ENCODE measurements around the gene VWA7.

Gene VWA7

DNA sequence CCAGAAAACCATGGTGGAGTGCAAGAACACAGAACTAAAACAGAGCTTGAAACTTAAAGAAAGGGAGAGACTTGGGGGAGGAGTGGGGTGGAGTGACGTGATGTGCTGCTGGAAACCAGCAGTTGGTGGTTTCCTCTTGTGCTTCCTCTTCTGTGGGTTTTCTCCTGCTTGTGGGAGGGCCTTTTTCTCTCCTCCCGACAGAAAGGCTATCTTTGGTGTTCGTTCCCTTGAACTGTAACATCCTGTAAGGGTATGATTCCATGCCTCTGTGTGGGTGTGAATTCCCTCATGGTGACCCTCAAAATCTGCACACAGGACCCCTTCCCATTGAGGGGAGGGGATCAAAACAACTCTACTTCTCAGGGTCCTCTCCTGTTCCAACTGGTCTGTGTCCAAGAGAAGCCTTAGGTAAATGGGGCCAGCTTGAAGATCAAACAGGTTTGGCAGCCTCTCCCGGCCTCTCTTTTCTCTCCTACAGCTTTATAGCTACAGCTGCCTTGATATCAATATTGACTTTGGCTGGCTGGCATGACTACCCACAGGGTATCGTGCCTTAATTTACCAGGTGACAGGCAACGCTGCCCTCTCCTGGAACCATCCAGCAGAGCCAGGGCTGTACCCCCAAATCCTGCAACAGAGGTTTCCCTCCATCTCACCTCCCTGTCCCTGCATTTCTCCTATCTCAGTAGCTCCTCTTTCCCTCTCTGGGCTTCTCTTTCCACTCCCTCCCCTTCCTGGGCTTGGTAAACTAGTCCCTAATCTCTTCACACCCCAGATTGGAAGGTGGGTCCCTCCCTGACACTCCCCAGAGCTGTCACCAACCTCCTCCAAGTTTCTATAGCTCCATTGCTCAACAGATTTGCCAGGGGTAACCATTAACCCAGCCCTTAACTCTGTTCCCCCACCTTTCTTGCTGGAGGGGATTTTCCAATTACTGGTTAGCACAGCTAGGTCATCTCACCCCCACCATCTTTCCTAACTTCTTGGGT, 38.8 kb downstream of the VWA7 start:
- H3K36me3 ChIP-seq (ENCODE audit: insufficient read depth, low read length): peaks cover 21% of the 10 kb centered on the region
- H3K4me3 ChIP-seq (ENCODE audit: low read length): peak overlapping the region; percentile 51
- peak overlapping the region; percentile 75 for H3K9ac ChIP-seq (ENCODE audit: low read depth, low read length)
- H3K4me1 ChIP-seq (ENCODE audit: control insufficient read depth, insufficient read depth, low read length): peaks cover 40% of the 10 kb centered on the region
- H3K4me2 ChIP-seq (ENCODE audit: low read length): peak overlapping the region; percentile 78
- H3K27me3 ChIP-seq (ENCODE audit: control insufficient read depth, insufficient read depth, low read length): no peaks in the 10 kb centered on the region
- H3K9me3 ChIP-seq (replicated peaks; ENCODE audit: low read length): no peaks in the 10 kb centered on the region

DNA sequence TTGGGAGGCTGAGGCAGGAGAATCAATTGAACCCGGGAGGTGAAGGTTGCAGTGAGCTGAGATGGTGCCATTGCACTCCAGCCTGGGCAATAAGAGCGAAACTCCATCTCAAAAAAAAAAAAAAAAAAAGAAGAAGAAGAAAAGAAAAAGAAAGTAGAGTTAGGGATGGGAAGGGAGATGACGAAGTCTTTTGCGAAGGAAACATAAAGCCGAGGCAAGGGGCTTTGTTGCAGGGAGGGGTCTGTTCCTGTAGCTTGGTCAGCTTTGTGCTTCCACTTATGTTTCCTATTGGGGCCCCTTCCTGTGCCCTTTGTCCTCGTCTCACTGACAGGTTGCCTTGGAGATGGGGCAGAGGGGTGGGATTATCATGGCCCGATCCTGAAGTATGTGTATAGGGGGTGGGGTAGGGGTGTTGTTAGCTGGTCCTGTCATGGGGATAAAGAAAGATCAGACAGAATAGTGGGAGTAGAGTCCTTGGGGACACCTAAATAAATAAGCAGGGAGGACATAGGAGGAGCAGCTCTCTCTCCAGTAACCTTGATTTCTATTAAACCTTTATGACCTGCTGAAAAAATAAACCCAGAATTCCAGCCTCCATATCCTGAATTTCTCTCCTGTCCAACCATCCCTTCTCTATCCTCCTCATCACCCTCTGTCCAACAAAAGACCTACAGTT, 39.7 kb downstream of the VWA7 start:
- Histone ChIP-seq H3K36me3 (ENCODE audit: insufficient read depth, low read length) (peaks cover 24% of the 10 kb centered on the region), H3K4me1 (ENCODE audit: control insufficient read depth, insufficient read depth, low read length) (peaks cover 42% of the 10 kb centered on the region), H3K9me3 (replicated peaks; ENCODE audit: low read length) (no peaks in the 10 kb centered on the region), H3K4me3 (ENCODE audit: low read length) (peak overlapping the region; percentile 51), H3K27me3 (ENCODE audit: control insufficient read depth, insufficient read depth, low read length) (no peaks in the 10 kb centered on the region), H3K9ac (ENCODE audit: low read depth, low read length) (peak overlapping the region; percentile 75), H3K4me2 (ENCODE audit: low read length) (peak overlapping the region; percentile 78)

DNA sequence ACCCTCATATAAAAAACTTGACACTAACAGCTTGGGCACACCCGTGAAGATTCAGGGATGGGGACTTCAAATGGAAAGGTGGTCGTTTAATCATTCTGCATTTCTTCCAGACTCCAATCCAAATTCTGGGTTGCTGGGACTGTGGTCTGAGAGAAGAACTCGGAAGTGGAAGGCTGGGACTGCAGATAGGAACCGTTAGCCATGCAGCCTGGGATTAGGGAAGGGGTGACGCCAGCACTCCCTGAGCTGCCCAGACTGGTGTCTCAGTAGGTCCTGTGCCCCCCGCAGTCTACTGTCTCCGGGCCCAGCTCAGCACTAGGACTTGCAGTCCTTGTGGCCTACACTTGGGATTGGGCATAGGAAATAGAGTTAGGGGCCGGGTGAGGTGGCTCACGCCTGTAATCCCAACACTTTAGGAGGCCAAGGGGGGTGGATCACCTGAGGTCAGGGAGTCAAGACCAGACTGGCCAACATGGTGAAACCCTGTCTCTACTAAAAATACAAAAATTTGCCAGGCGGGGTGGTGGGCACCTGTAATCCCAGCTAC, 40.3 kb downstream of the VWA7 start:
- peaks cover 27% of the 10 kb centered on the region for H3K36me3 ChIP-seq (ENCODE audit: insufficient read depth, low read length)
- peak overlapping the region; percentile 86 for H3K4me3 ChIP-seq (ENCODE audit: low read length)
- no peaks in the 10 kb centered on the region for H3K27me3 ChIP-seq (ENCODE audit: control insufficient read depth, insufficient read depth, low read length)
- H3K9ac ChIP-seq (ENCODE audit: low read depth, low read length): peak overlapping the region; percentile 96
- peak overlapping the region; percentile 92 for H3K4me2 ChIP-seq (ENCODE audit: low read length)
- H3K4me1 ChIP-seq (ENCODE audit: control insufficient read depth, insufficient read depth, low read length): peaks cover 42% of the 10 kb centered on the region
- no peaks in the 10 kb centered on the region for H3K9me3 ChIP-seq (replicated peaks; ENCODE audit: low read length)

DNA sequence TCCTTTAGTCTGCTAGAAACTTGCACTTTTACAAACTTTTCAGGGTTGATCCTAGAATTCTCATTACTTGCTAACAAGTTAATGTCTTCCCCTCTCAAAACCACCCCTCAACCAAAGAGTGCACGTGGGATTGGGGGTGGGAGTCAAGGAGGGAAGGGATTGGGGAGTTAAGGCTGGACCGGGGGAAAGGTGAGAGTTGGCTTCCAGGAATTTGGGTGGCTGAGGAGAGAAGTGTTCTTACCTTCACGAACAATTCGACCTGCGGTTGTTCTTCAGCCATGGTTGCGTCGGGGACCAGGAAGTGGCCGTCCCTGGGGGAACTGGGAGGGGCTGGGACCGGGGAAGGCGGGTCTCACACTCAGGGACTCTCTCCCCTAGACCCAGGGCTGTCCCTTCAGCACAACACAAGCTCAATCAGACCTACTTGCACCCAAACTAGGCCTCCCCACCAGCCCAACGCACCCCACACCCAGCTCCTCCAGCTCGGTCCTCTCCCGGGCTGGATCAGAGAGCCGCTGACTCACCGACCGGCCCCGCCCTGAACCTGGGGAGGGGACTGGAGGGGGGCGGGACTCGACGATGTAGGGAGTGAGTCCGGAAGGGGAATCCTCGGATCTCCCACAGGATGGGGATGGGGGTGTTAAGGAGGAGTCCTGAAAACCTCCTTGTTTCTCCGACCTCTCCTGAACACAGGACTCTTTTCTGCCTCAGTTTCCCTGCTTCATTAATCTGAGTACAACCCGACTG, 40.9 kb downstream of the VWA7 start, which contains the start of gene CLIC1:
TSS of gene CLIC1 (minus strand) at position 510 of the 747 bp plus-strand sequence. CDS start at position 280, 230 bp downstream.
- H3K4me2 ChIP-seq (ENCODE audit: low read length): peak within 1 kb of the TSS; percentile 92
- H3K36me3 ChIP-seq (ENCODE audit: insufficient read depth, low read length): peaks cover 30% of the 10 kb centered on the region
- H3K4me3 ChIP-seq (ENCODE audit: low read length): peak within 1 kb of the TSS; percentile 86
- H3K9me3 ChIP-seq (replicated peaks; ENCODE audit: low read length): no peaks in the 10 kb centered on the region
- H3K4me1 ChIP-seq (ENCODE audit: control insufficient read depth, insufficient read depth, low read length): peaks cover 42% of the 10 kb centered on the region
- no peaks in the 10 kb centered on the region for H3K27me3 ChIP-seq (ENCODE audit: control insufficient read depth, insufficient read depth, low read length)
- H3K9ac ChIP-seq (ENCODE audit: low read depth, low read length): peak within 1 kb of the TSS; percentile 96

DNA sequence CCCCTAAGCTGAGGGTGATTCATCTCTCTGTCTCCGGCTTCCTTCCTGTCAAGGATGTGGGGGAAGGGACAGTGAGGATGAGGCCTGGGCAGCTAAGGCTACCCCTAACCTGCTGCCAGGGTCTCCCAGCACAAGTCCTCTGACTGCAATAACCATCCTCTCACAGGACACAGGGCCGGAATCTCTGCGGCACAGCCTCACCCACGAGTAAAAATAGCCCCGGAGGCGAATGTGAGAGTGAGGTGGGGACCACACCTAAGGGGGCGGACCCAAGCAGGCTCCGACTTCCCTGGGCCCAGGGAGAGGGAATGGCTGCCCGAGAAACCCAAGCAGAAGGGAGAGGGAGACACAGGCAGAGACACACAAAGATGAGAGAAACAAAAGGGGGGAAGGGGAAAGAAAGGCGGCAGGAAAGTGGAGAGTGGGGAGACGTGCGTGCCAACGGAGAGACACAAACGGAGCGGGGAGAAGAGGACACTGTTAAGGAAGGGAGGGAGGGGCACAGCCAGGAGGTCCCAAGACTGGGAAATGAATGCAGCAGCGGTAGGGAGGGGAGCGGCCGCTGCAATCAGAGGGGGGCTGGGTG, 42.2 kb downstream of the VWA7 start:
- Histone ChIP-seq H3K4me1 (ENCODE audit: control insufficient read depth, insufficient read depth, low read length) (peaks cover 49% of the 10 kb centered on the region), H3K36me3 (ENCODE audit: insufficient read depth, low read length) (peaks cover 38% of the 10 kb centered on the region), H3K4me2 (ENCODE audit: low read length) (peak overlapping the region; percentile 92), H3K4me3 (ENCODE audit: low read length) (peak overlapping the region; percentile 86), H3K9ac (ENCODE audit: low read depth, low read length) (peak overlapping the region; percentile 96), H3K9me3 (replicated peaks; ENCODE audit: low read length) (no peaks in the 10 kb centered on the region), H3K27me3 (ENCODE audit: control insufficient read depth, insufficient read depth, low read length) (no peaks in the 10 kb centered on the region)

DNA sequence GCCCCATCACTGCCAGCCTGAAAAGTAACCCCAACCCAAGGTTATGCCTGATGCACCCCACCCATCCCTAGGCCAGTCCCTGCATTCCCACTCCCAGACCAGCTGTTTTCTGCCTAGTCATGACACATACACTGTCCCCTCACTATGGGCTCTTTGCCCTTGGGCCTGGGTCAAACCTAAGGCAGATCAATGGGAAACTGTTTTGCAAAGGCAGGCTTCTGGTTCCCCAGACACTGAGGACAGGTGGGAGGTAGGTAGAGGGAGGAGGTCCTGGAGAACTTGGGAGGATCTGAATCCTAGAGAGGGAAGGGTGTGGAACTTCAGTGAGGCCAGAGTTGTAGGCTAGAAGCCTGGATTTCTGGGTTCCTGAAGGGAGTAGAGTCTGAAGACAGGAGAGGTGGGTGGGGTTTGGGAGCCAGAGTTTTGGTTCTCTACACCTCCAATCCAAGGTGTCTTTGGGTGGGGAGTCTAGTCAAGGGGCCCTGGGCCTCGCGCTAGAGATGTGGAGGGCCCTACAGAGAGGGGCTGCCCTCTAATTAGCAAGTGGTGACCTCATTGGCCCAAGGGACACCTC, 42.8 kb downstream of the VWA7 start:
- peak overlapping the region; percentile 86 for H3K4me3 ChIP-seq (ENCODE audit: low read length)
- H3K9ac ChIP-seq (ENCODE audit: low read depth, low read length): peak overlapping the region; percentile 96
- peaks cover 38% of the 10 kb centered on the region for H3K36me3 ChIP-seq (ENCODE audit: insufficient read depth, low read length)
- peaks cover 48% of the 10 kb centered on the region for H3K4me1 ChIP-seq (ENCODE audit: control insufficient read depth, insufficient read depth, low read length)
- no peaks in the 10 kb centered on the region for H3K27me3 ChIP-seq (ENCODE audit: control insufficient read depth, insufficient read depth, low read length)
- H3K9me3 ChIP-seq (replicated peaks; ENCODE audit: low read length): no peaks in the 10 kb centered on the region
- peak overlapping the region; percentile 92 for H3K4me2 ChIP-seq (ENCODE audit: low read length)

DNA sequence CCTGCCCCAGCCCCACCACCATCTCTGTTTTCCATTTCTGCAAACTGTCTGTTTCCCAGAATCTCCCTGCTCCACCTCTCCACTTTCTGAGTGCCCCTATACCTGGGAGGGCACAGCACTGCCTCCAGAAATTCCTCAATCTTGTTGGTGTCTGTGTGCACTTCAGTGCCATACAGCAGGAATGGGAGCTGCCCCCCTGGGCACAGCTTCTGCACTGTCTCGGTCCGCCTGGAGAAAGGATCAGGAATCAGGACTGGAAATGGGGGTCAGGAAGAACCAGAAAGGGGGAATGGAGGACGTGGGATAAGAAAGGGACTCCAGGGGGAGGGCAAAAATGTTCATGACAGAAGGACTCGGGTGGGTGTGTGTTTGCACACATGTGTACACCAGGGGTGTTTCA, 43.4 kb downstream of the VWA7 start:
- Histone ChIP-seq H3K9me3 (replicated peaks; ENCODE audit: low read length) (no peaks in the 10 kb centered on the region), H3K36me3 (ENCODE audit: insufficient read depth, low read length) (peaks cover 38% of the 10 kb centered on the region), H3K4me3 (ENCODE audit: low read length) (peak overlapping the region; percentile 86), H3K9ac (ENCODE audit: low read depth, low read length) (peak overlapping the region; percentile 96), H3K4me1 (ENCODE audit: control insufficient read depth, insufficient read depth, low read length) (peaks cover 46% of the 10 kb centered on the region), H3K4me2 (ENCODE audit: low read length) (peak overlapping the region; percentile 92), H3K27me3 (ENCODE audit: control insufficient read depth, insufficient read depth, low read length) (no peaks in the 10 kb centered on the region)

DNA sequence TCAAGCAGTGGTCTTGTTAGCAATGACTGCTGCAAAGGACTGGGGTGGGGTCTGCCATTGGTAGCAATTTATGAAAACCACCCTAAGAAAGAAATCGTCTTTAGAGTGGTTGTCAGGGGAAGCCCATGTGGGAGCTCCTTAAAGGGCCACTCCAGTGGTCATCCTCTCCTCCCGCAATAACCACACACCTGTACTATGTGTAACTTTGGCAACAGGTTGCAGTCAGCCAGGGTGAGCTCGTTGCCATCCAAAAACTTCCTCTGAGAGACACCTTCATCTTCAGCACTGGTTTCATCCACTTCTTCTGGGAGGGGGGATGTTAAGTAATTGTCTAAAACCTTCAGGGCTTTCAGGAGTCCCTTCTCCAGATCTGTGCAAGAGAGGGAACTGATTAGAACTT, 45.1 kb downstream of the VWA7 start:
- Histone ChIP-seq H3K4me2 (ENCODE audit: low read length) (no peak overlapping the region), H3K4me1 (ENCODE audit: control insufficient read depth, insufficient read depth, low read length) (peaks cover 35% of the 10 kb centered on the region), H3K36me3 (ENCODE audit: insufficient read depth, low read length) (peaks cover 49% of the 10 kb centered on the region), H3K9me3 (replicated peaks; ENCODE audit: low read length) (no peaks in the 10 kb centered on the region), H3K4me3 (ENCODE audit: low read length) (no peak overlapping the region), H3K9ac (ENCODE audit: low read depth, low read length) (no peak overlapping the region), H3K27me3 (ENCODE audit: control insufficient read depth, insufficient read depth, low read length) (no peaks in the 10 kb centered on the region)

DNA sequence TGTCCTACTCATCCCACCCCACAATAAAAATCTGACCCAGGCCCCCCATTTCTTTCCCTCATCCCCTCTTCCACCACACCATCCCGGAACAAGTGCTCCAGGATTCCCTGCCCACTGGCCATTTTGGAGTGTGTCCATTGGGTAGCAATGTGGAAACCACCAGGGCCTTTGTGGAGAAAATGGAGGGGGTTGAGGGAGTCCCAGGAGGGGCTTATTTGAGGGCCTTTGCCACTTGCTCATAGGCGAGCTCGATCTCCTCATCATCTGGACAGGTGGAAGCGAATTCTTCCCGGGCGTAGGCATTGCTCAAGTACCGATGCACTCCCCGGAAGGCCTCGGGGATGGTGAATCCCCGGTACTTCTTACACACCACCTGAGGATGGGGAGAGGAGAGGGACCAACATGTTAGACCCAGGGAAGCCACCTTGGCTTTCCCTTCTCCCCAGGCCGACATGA, 46.5 kb downstream of the VWA7 start:
- no peaks in the 10 kb centered on the region for H3K9me3 ChIP-seq (replicated peaks; ENCODE audit: low read length)
- peak overlapping the region; percentile 89 for H3K9ac ChIP-seq (ENCODE audit: low read depth, low read length)
- H3K27me3 ChIP-seq (ENCODE audit: control insufficient read depth, insufficient read depth, low read length): no peaks in the 10 kb centered on the region
- peaks cover 62% of the 10 kb centered on the region for H3K36me3 ChIP-seq (ENCODE audit: insufficient read depth, low read length)
- peak overlapping the region; percentile 79 for H3K4me3 ChIP-seq (ENCODE audit: low read length)
- H3K4me2 ChIP-seq (ENCODE audit: low read length): peak overlapping the region; percentile 90
- peaks cover 28% of the 10 kb centered on the region for H3K4me1 ChIP-seq (ENCODE audit: control insufficient read depth, insufficient read depth, low read length)

DNA sequence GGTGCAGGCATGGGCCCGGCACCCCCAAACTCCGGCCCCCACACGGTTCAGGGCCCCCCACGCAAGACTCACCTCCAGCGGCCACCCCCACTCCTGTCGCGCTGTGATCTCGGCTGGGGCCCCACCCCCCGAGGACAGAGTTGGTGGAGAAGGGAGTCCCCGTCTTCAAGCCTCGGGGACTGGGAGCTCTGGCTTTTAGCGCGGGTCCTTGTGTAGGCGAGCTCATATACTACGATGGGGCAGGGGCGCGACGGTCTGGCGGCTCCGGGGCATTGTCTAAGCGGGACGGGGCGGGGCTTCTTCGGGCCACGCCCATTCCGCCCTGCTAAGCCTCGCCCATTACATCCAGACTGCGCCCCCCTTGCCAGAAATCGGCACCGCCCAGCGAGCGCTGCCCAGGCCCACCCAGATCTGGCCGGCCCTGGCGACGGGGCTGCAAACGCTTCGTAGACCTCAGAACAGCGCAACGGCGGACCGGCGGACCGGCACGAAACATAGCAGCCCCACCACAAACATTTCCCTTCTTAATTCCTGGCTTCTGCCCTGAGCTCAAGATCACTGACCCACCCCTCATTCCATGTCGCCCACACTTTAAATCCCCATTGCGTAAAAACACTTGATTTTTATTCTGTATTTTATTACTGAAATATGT, 47.0 kb downstream of the VWA7 start:
- Histone ChIP-seq H3K9me3 (replicated peaks; ENCODE audit: low read length) (no peaks in the 10 kb centered on the region), H3K4me3 (ENCODE audit: low read length) (peak overlapping the region; percentile 79), H3K27me3 (ENCODE audit: control insufficient read depth, insufficient read depth, low read length) (no peaks in the 10 kb centered on the region), H3K36me3 (ENCODE audit: insufficient read depth, low read length) (peaks cover 64% of the 10 kb centered on the region), H3K4me2 (ENCODE audit: low read length) (peak overlapping the region; percentile 90), H3K4me1 (ENCODE audit: control insufficient read depth, insufficient read depth, low read length) (peaks cover 28% of the 10 kb centered on the region), H3K9ac (ENCODE audit: low read depth, low read length) (peak overlapping the region; percentile 89)
